Measurements from ENCODE around the gene EME2. TPM values are rescaled to one million over a fixed set of nuclear protein-coding genes. Genes with fewer than 3 reads are reported as not detected.

EME2 gene
- total RNA-seq, 4 donors from 2014 or later = 2.3 to 13.8 (median 5.2) TPM

DNA sequence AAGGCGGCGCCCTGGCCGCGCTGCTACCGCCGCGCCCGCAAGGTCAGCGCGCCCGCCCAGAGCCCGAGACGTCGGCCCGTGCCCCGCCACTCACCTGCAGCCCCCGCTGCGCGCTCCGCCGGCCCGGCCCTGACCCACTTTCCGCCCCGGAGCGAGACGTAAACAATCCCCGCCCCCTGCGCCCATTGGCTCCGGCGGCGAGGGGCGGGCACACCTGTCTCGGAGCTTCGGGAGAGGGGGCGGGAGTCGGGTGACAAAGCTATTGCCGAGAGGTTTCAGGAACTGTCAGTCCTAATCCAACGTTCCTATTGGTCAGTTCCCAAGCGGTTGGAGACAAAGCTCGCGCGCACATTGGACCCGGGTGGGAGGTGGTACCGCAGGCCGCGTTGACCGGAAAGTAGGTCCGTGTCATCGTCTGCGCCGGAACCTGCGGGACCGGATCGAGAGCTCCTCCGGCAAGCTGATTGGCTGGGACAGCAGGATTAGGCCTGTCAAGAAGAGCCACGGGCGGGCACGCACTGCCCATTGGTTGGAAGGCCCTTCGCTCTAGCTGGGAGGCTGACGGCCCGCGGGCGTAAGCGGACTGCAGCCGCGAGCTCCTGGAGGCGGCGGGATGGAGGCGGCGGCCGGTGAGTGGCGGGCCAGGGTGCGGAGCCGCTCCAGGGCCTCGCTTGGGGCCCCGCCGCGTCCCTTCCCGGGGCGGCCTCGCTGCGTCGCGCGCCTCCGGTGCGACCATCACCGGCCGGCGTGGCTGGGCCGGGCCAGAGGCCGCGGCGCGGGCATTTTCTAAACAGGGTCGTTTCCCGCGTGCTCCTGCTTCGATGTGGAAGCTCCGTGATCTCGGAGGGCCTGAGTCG lies 10.0 kb downstream of the EME2 start, which contains the start of the genes NUBP2 and SPSB3:
Gene NUBP2 (plus strand): TSS at position 553 of the 857 bp plus-strand sequence. CDS start 61 bp downstream, at position 614.
Gene SPSB3 (minus strand): TSS at position 164 of the 857 bp plus-strand sequence. CDS start 1,088 bp downstream, outside the sequence.
- TF ChIP-seq, protein P1, sequence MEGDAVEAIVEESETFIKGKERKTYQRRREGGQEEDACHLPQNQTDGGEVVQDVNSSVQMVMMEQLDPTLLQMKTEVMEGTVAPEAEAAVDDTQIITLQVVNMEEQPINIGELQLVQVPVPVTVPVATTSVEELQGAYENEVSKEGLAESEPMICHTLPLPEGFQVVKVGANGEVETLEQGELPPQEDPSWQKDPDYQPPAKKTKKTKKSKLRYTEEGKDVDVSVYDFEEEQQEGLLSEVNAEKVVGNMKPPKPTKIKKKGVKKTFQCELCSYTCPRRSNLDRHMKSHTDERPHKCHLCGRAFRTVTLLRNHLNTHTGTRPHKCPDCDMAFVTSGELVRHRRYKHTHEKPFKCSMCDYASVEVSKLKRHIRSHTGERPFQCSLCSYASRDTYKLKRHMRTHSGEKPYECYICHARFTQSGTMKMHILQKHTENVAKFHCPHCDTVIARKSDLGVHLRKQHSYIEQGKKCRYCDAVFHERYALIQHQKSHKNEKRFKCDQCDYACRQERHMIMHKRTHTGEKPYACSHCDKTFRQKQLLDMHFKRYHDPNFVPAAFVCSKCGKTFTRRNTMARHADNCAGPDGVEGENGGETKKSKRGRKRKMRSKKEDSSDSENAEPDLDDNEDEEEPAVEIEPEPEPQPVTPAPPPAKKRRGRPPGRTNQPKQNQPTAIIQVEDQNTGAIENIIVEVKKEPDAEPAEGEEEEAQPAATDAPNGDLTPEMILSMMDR (IDR thresholded peaks at IDR 0.05; ENCODE audit: low read depth) = no peak

DNA sequence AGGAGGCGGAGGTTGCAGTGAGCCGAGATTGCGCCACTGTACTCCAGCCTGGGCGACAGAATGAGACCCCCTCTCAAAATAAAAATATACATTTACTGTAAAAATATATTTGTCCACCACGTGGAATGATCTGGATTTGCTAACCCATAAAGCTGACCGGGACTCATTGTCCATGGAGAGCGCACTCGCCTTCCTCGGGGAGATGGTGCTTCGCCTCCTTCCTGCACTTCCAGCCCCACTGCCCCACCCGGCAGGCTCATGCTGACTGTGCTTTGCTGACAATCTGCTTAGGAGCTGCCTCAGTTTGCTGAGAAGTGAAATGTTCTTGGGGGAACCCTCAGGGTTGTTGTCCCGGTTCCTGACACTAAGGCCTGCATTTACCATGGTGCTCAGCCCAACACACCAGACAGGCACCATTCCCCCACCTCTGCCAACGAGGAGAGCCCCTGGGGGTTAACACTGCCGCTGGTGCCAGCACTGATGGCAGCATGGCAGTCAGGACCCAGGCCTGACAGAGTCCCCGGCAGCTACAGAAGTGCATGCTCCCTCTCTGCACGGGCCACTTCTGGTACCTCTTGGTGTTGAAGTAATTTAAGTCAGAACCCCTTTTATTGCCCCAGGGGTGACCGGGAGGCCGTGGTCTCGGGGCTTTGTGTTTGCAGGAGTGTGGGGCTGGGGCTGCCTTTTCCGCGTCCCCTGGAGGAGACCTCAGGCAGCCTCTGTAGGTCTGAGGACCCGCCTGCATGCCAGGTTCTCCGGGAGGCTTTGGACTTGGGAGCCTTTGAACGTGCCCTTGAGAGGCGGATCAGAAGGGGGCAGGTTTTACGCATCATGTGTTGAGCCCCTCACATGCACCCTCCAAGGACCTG lies 12.6 kb downstream of the EME2 start:
- TF ChIP-seq, protein P1 (IDR thresholded peaks at IDR 0.05; ENCODE audit: low read depth) = no peak

DNA sequence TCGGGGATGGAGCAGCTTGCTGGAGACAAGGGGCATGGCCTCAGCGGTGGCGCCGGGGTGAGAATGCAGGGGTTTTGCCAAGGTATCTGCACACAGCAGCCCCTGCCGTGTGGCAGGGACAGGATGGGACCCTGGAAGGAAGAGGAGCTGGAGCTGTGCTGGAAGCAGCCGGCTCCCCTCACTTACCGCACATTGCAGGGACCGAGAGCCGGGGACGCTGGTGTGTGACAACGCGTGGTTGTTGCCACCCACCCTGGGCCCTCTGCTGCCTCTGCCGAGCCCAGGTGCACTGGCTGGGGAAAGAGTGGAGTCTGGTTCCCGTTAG lies 13.2 kb downstream of the EME2 start:
- TF ChIP-seq, protein P1 (IDR thresholded peaks at IDR 0.05; ENCODE audit: low read depth) = no peak

DNA sequence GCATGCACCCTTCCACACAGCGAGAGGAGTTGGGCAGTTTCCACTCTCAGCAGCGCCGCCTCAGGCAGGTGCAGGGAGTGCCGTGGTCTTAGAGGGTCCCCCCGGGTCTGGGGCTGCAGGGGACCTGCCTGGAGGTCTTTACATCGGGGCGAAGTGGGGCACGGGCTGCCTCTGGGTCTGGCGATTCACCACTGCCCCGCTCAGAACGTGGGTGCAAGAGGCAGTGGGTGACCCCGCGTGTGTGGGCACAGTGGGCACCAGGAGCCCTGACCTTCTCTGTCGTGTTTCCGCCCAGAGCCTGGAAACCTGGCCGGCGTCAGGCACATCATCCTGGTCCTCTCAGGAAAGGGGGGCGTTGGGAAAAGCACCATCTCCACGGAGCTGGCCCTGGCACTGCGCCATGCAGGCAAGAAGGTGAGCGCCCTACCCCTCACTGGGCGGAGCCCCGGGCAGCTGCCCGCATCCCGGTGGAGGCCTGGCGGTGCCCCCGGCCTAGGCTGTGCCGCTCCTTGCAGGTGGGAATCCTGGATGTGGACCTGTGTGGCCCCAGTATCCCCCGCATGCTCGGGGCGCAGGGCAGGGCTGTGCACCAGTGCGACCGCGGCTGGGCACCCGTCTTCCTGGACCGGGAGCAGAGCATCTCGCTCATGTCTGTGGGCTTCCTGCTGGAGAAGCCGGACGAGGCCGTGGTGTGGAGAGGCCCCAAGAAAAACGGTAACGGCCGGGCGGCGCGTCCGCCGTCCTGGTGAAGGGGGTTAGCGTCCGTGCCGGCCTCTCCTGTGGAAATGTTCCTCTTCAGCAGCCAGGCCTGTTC lies 13.8 kb downstream of the EME2 start:
- TF ChIP-seq, protein P1 (IDR thresholded peaks at IDR 0.05; ENCODE audit: low read depth) = no peak

DNA sequence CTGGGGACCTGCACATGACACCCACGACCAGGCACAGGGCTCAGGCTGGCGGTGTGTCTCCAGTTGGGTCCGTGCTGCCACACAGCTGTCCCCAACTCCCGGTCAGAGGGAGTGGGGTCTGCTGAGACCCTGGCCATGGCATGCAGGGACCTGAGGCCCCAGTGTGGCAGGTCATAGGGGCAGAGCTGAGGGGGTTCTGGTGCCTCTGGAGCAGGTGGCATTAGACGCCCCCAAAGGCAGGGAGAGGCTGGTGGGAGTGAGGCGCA lies 14.4 kb downstream of the EME2 start:
- TF ChIP-seq, protein P1 (IDR thresholded peaks at IDR 0.05; ENCODE audit: low read depth) = no peak

DNA sequence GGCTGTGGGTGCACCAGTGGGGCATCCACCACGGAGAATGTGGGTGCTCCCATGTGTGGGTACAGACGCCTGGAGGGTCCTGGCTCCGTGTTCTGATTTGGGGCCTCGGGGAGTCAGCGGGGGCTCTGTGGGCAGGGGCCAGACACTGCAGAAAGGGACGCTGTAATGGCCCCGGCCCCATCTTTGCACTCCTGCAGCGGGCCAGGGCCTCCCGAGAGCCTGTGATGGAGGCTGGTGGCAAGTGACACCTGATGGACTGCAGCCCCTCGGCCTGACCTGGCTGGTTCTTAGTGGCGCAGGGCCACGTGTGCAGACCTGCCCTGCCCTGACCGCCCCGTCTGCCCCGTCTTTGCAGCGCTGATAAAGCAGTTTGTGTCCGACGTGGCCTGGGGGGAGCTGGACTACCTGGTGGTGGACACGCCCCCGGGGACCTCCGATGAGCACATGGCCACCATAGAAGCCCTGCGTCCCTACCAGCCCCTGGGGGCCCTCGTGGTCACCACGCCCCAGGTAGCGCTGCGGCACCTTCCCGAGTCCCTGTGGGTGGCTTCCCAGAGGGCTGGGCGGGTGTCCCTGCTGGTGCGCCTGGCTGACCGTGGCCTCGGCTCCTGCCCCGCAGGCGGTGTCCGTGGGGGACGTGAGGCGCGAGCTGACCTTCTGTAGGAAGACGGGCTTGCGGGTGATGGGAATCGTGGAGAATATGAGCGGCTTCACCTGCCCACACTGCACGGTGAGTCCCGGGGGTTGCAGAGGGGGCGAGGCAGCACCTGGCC lies 14.9 kb downstream of the EME2 start:
- TF ChIP-seq, protein P1 (IDR thresholded peaks at IDR 0.05; ENCODE audit: low read depth) = no peak
